Left lung (tissue), 10 donors: ENCODE results near the gene RUVBL1. TPM values are rescaled to one million over a fixed set of nuclear protein-coding genes. Genes with fewer than 3 reads are reported as not detected.

ENCODE experiments used
- ATAC-seq: fragments of 200-7000 bp; cut with Tn5 transposase; one replicate; pipeline ENCODE4 v1.9.1; 2020; ENCODE audit warnings: moderate library complexity
- DNase-seq, 4 donors: peaks; one replicate each; pipeline ENCODE4 v3.0.0-alpha.2; 2013 to 2020
- H3K27ac ChIP-seq, 2 donors: fragments of 200-600 bp; sonication (generic) in 1 of 2; one replicate each; pipeline versions ENCODE4 v1.5.0 to v1.8.0; 2020 to 2021
- H3K27me3 ChIP-seq, 2 donors: fragments of 200-600 bp; sonication (generic) in 1 of 2; one replicate each; pipeline versions ENCODE4 v1.5.0 to v1.8.0; 2020 to 2021
- H3K36me3 ChIP-seq, 2 donors: fragments of 200-600 bp; sonication (generic) in 1 of 2; one replicate each; pipeline versions ENCODE4 v1.5.0 to v1.8.0; 2020 to 2021
- H3K4me1 ChIP-seq, 2 donors: fragments of 200-600 bp; one replicate each; pipeline ENCODE4 v1.8.0; 2021
- H3K4me3 ChIP-seq, 2 donors: fragments of 200-600 bp; sonication (generic) in 1 of 2; one replicate each; pipeline versions ENCODE4 v1.5.0 to v1.8.0; 2020 to 2021; ENCODE audit warnings: mild to moderate bottlenecking in 1 of 2
- H3K9me3 ChIP-seq, 2 donors: fragments of 200-600 bp; sonication (generic) in 1 of 2; one replicate each; pipeline versions ENCODE4 v1.5.0 to v1.8.0; 2020 to 2021
- CTCF ChIP-seq, 2 donors: fragments of 200-600 bp; sonication (generic) in 1 of 2; IDR thresholded peaks; one replicate each; pipeline versions ENCODE4 v1.5.0 to v1.8.0; 2021; ENCODE audit warnings: antibody characterized with exemption in 2 of 2
- intact Hi-C, 2 donors: fragments of 100-400 bp; cut with DNase I; formaldehyde crosslinking; loops; one replicate each; pipeline versions ENCODE4 v1.11.2 to v1.14.2; 2022
- polyA plus RNA-seq, 6 donors: library from polyadenylated mRNA; unstranded; fragments of 120-200 nt; gene quantifications; one replicate each; pipeline ENCODE4 v1.2.1, GENCODE V29; 2013; ENCODE audit not compliant: insufficient read length in 6 of 6
- total RNA-seq, 2 donors: library from RNA; stranded (reverse); fragmentation: NEBNext Ultra II Directional; extraction: Animal tissue kit (Norgen Biotek cat#: 25700); gene quantifications; one replicate each; pipeline ENCODE4 v1.2.1, GENCODE V29; 2021
- donor health status: DM: no; HTN: yes; CAD: no.
- donor health status: DM: no; HTN: no; CAD: no.

Gene RUVBL1
- total and polyA plus RNA-seq, 8 donors: 22.3 to 55.3 (median 48.1) TPM

DNA sequence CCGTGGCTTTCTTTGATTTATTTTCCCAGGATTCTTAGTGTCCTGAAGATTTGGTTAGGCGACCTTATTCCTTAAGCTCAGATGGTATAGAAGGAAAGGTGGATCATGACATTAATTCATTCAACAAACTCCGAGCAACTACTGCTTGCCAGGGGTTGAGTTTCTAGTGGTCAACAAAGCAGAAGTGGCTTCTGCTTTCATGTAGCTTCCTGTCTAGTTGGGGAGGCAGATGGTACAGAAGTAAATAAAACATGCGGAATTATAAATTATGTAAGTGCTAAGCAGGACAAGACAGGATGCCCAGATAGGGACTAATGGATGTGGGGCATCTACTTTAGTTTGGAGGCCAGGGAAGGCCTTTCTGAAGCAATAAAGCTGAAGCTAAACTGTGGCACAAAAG is 45.2 kb upstream of the RUVBL1 start:
- intact Hi-C loops: loop anchor here in 1 of 2 donors (10.0 kb wide), 1 partner anchor 446 kb away; no protein-coding TSS in a partner anchor
- Histone ChIP-seq H3K4me1 (peaks cover 0 to 19% of the 10 kb centered on the region in 2 donors), H3K36me3 (no peaks in the 10 kb centered on the region), H3K9me3 (no peaks in the 10 kb centered on the region), H3K27me3 (no peaks in the 10 kb centered on the region), H3K27ac (no peak overlapping the region), H3K4me3 (no peak overlapping the region)
- ATAC-seq: no peak
- no peak for TF ChIP-seq CTCF (IDR thresholded peaks at IDR 0.05)
- DNase-seq: no peak

DNA sequence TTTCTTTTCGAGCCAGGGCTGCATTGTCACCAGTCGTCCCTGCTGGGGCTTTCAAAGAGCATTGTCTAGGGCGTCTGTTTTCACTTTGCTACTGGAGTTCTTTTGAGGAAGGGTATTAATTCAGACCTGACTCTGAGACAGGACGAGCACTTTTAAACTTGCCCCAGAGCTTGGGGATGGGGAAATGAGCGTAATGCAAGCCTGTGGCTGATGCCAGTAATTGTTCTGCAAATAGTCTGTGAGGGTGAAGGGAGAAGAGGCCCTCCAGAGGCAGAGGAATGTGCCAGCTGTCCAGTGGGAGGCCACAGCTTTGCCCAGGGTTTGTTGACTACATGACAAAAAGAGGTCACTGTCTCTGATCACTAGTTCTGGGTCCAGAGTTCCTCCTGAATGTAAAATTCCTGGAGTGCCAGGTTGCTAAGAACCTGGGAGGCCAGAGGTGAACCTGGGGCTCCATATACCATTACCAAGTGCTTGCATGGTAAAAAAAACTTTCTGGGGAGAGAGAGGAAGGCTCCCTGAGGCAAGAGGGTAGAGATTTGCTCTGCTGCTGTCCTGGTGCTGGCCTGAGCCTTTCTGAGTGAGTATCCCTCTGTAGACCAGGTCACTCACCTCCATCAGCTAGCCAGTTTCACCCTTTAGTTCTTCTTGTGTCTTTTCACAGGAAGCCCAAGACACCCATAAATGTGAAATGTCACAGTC is 44.5 kb upstream of the RUVBL1 start:
- no peak for TF ChIP-seq CTCF (IDR thresholded peaks at IDR 0.05)
- ATAC-seq (peak; percentile 41), DNase-seq (no peak)
- peaks cover 0 to 16% of the 10 kb centered on the region in 2 donors for H3K4me1 ChIP-seq
- no peak overlapping the region for H3K27ac ChIP-seq
- no peak overlapping the region for H3K4me3 ChIP-seq
- H3K27me3 ChIP-seq: no peaks in the 10 kb centered on the region
- no peaks in the 10 kb centered on the region for H3K36me3 ChIP-seq
- intact Hi-C loops: loop anchor here in 1 of 2 donors (10.0 kb wide), 1 partner anchor 447 kb away; no protein-coding TSS in a partner anchor
- H3K9me3 ChIP-seq: no peaks in the 10 kb centered on the region

DNA sequence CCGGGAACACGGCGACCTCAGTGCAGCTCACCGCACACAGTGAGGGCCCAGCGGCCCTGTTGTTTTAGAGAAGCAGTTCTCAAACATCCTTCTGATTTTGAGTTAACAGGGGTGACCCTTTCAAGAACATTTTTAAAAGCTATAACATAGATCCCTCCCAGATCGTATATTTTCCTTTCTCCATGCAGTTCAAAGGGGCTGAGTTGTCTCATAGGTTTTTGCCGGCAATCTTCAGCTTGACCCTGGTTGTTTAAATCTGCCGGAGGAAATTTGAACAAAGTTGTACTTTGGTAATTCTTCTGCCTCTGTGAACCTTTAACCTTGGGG is 44.0 kb upstream of the RUVBL1 start:
- no peaks in the 10 kb centered on the region for H3K9me3 ChIP-seq
- no peak overlapping the region for H3K4me3 ChIP-seq
- no peaks in the 10 kb centered on the region for H3K27me3 ChIP-seq
- intact Hi-C loops: loop anchor here in 1 of 2 donors (10.0 kb wide), 1 partner anchor 447 kb away; no protein-coding TSS in a partner anchor
- DNase-seq (no peak), ATAC-seq (no peak)
- no peak overlapping the region for H3K27ac ChIP-seq
- no peak for TF ChIP-seq CTCF (IDR thresholded peaks at IDR 0.05)
- peaks cover 0 to 16% of the 10 kb centered on the region in 2 donors for H3K4me1 ChIP-seq
- no peaks in the 10 kb centered on the region for H3K36me3 ChIP-seq

- ATAC-seq (no peak), DNase-seq (no peak)
- Histone ChIP-seq H3K36me3 (no peaks in the 10 kb centered on the region), H3K4me3 (no peak overlapping the region), H3K4me1 (peaks cover 0 to 16% of the 10 kb centered on the region in 2 donors), H3K27me3 (no peaks in the 10 kb centered on the region), H3K27ac (no peak overlapping the region), H3K9me3 (no peaks in the 10 kb centered on the region)
- no peak for TF ChIP-seq CTCF (IDR thresholded peaks at IDR 0.05)
- intact Hi-C loops: loop anchor here in 1 of 2 donors (10.0 kb wide), 1 partner anchor 448 kb away; no protein-coding TSS in a partner anchor
These were observed 43.4 kb upstream of the RUVBL1 start for GRCh38 chr3:128166971-128167453.

GRCh38 chr3:128163432-128163831 is 39.8 kb upstream of the RUVBL1 start:
- intact Hi-C loops: loop anchor here in 1 of 2 donors (10.0 kb wide), 1 partner anchor 451 kb away; no protein-coding TSS in a partner anchor
- Histone ChIP-seq H3K4me1 (peaks cover 0 to 8% of the 10 kb centered on the region in 2 donors), H3K36me3 (peaks cover 0 to 7% of the 10 kb centered on the region in 2 donors), H3K9me3 (no peaks in the 10 kb centered on the region), H3K4me3 (no peak overlapping the region), H3K27me3 (no peaks in the 10 kb centered on the region), H3K27ac (no peak overlapping the region)
- DNase-seq (no peak), ATAC-seq (no peak)
- TF ChIP-seq CTCF (IDR thresholded peaks at IDR 0.05): no peak
